ENCODE results near the gene ABLIM1.
"Not testable (repeated sequence)": the region's sequence is repeated elsewhere in the genome, so short reads cannot be mapped to it uniquely, and the experiment has no call there.

ABLIM1 gene

DNA sequence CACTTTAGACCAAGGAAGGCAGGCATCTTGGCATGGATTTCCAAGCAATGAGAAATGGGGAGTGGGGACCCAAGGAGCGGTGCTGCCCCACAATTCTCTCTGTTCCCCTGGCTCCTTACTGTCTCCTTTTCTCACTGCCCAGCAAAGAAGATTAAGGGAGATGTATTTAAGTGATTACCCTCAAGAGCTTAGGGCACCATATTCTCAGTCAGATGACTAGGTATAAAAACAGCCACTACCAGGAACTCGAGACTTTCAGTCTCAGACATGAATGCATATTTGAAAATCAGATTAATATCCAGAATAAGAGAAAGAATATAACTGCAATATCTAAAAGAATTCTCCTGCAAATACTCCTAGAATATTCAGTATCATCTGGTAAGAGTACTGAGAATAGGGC, at the start of gene ABLIM1:
TSS of gene ABLIM1 (minus strand) at position 101 of the 400 bp plus-strand sequence. CDS start at position 26, 75 bp downstream.
- DNase-seq: no peak

DNA sequence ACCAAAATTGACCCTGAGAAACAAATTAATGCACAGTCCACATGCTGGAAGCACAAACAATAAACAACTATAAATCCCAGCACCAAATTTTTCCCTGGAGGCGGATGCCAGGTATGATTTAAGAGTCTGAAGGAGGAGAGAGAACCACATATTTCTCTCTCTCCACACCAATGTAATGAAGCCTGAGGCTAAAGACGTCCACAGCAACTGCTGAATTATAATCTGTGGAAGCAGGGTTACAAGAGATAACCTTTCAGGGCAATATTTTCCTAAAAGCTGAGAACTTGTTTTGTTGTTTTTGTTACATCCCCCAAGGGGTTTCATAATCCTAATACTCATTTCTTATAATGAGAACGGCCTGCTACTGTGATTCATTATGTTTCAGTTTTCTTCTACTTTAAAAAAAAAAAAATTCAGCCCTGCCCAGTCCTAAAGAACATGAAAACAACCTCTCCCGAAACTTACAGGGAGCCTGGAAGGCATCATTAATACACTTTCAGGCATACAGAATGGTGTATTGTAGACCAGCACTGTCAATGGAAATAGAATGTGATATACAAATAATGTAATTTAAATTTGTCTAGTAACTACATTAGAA, 48.5 kb upstream of the ABLIM1 start:
- no peak for DNase-seq

- no peak for DNase-seq
Measured at GRCh38 chr10:114704679-114705078, 46.6 kb upstream of the ABLIM1 start.

GRCh38 chr10:114703377-114704107, 45.5 kb upstream of the ABLIM1 start:
- no peak for DNase-seq

DNA sequence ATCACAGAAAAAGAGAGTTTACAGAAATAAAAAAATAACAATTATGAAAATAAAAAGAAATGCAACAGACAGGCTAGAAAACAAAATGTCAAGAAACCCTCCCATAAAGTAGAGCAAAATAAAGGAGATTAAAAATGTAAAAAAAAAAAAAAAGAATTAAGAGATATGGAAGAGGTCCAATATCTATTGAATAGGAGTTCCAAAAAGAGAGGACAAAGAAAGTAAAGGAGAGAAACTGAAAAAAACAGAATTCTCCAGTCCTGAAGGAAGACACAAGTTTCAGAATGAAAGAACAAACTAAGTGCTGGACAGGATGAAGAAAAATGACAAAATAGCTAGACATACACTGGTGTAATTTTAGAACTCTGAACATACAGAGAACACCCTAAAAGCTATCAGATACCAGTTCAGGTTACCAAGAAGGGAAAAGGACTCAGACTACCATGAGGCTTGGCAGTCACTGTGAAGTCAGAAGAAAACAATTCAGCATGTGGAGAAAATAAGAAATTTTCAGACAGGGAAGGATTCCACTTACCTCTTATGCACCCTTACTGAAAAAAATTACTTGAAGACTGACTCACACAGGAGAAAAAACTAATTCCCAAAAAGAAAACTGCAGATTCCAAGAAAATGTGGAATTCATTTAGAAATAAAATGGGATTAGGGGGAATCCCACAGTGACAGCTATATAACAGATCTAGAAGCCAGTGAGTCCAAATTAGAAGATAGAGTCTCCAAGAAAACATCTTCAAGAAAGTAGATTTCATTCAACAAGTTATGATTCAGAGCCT, 40.4 kb upstream of the ABLIM1 start:
- DNase-seq: no peak

GRCh38 chr10:114697061-114697598, 39.1 kb upstream of the ABLIM1 start:
- DNase-seq: no peak

DNA sequence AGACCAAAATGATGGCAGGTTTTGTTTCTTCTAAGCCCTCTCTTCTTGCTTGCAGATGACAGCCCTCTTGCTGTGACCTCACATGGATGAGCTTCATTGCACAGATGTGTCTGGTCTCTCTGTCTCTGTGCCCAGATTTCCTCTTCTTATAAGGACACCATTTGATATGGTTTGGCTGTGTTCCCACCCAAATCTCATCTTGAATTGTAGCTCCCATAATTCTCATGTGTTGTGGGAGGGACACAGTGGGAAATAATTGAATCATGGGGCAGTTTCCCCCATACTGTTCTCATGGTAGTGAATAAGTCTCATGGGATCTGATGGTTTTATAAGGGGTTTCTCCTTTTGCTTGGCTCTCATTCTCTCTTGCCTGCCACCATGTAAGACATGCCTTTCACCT, 38.2 kb upstream of the ABLIM1 start:
- not testable (repeated sequence) for DNase-seq

DNA sequence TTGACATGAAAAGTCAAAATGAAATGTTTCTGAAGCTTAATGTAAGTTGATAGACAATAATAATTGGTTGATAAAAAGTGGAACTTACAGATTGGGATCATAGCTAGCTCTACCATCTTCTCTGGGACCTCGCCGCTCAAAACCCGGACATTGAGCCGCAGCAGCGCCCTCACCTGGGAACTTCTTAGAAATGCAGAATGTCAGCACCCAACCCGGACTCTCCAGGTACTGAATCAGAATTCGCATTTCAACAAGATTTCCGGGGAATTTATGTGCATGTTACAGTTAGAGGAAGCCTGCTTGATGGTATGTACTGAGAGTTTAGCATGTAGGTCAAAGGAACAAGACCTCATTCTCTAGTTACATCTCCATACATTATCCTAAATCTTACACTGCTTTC, 36.7 kb upstream of the ABLIM1 start:
- DNase-seq: peak; percentile 7 to 9

GRCh38 chr10:114694062-114694461, 36.0 kb upstream of the ABLIM1 start:
- DNase-seq: no peak

DNA sequence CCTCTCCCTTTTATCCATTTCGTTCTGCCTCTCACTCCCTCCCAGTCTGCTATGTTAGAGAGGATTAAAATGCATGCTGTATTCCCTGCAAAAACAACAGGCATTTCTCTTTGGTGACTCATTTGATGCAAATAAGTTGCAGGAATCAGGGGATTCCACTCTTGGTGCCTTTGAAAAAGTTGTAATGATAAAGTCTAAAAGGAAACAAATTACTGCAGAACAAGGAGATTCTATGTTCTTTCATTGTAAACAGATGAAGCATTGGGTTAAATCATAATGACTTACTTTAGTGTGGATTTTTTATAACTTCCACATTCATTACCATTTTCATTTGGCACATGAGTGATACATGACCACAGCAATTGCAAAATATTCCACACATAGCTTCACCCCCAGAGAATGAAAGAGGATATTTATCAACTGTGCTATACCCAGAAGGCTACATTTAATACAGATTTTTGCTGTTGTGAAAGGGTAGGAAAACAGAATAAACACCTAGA, 33.4 kb upstream of the ABLIM1 start:
- DNase-seq: no peak

DNA sequence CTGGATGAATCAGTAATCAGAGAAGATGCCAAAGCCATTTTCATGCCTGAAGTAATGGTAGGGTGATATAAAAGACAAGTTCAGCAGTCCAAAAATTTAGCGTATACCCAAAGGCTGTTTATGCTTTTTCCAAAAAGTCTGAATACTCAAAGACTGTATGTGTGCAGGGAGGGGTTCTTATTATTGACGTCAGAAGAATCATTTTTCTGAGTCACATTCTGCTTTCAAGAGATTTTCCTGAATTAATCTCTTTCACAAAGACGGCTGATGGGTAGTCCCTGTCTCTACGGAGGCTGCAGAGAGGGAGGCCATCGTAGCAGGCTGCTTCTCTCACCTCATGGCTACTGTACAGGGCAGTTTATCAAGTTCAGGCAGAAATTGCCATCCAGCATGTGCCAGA, 30.7 kb upstream of the ABLIM1 start:
- no peak for DNase-seq

DNA sequence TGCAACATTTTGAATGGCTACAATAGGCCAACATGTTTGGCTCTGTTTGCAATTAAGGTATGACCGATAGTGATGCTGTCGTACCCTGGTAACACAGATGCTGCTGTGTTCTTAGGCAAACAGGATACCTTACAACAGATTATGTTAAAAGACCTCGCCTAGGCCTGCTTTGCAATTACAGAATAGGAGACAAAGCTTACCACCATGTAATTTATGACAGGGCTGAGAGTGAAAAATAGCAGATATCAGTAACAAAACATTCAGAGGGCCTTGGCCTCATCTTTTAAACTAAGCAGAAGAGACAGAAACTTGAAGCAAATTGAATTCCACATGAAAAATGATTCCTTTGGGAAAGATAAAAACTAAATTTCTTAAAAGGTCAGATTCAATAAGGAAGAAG, 29.4 kb upstream of the ABLIM1 start:
- no peak for DNase-seq

DNA sequence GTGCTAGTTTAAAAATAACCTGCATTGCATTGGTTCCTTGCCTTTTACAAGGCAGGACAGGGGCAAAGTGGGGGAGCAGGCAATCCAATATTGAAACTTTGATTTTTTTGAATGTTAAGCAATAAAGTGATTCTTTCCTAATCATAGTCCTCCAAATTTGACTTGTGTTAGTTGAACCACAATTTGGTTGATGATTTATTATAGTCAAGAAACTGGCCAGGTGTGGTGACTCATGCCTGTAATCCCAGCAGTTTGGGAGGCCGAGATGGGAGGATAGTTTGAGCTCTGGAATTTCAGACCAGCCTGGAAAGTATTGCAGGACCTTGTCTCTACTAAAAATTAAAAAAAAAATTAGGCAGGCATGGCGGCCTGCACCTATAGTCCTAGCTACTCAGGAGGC, 27.9 kb upstream of the ABLIM1 start:
- no peak for DNase-seq

DNA sequence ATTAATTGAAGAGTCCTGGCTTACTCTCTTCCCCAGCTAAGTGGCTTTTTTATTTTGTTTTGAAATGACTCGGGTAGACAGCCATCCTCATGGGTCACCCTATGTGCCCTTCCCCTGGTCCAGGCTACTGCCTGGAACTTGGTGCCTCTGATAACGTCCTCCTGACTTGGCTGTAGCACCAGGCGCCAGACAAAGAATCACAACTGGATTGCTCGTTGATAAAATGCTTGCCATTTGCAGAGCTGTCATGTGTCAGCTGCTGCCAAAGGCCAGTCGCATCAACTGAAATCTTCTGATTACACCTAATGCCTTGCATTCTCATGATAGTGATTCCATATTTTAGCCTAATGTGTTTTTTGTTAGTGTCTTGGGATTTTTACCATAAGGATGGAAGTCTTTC, 27.4 kb upstream of the ABLIM1 start:
- DNase-seq: no peak

DNA sequence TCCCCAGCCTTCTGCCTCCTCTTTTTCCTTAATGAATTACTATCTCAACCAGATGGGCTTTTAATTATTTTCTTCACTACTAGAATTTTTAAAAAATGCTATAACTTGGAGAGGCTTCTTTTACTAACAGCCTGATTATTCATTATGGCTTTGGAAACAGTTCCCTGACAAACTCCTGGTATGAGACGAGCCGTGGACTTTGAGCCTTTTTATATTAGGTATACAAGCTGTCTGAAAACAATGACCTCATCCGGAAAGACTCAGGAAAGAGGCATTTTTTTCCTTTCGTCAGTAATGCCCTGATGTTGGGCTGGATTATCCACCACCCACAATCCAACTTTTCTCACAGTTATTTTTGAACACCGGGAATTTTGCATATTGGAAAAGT, 26.7 kb upstream of the ABLIM1 start:
- DNase-seq: no peak

DNA sequence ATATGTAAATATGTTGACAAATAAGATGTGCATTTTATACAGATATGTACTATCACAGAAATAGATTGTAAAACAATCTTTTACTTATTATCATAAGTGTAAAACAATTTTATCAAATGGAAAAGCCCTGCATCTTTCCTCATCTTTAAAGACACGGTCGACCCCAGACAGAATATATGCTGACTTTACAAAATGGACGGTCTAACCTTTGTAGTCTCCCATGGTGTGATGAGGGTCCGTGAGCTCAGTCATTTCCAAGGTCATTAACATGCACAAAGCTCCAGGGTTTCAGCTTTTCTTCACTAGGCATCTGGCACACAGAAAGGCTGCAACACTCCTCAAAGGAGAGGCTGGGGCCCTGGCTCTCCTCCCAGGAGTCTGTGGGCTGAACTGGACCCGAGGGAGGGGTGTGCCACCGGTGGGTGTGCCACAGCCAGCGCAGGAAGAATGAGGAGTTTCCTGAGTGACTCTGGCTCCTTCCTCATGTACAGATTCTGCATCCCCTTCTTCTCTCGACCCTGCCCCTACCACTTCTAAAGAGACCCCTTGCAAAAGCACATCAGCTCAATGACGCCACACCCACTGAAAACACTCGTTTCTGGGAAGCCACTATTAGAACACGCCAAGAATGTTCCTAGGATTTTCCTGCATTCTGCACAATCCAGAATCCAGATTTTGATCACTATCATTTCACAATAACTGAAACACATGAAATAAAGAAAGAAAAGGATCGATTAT, 26.2 kb upstream of the ABLIM1 start:
- no peak for DNase-seq

DNA sequence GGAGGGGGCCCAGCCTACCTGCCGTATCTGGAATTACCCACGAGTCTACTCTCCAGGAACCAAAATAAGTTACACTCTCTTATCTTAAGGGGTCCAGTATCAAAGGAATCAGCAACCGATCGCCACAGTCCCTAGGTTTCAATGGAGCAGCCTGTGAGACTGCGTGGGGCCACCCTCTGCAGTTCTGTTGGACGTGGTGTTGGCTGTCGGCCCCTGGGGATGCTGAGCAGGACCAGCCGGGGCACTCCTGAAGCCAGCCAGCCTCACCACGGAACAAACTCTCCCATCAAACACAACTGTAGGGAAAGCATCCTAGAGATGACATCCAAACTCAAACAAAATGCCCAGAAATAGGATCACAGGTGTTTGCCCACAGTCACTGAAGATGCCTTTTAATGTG, 25.5 kb upstream of the ABLIM1 start:
- no peak for DNase-seq

DNA sequence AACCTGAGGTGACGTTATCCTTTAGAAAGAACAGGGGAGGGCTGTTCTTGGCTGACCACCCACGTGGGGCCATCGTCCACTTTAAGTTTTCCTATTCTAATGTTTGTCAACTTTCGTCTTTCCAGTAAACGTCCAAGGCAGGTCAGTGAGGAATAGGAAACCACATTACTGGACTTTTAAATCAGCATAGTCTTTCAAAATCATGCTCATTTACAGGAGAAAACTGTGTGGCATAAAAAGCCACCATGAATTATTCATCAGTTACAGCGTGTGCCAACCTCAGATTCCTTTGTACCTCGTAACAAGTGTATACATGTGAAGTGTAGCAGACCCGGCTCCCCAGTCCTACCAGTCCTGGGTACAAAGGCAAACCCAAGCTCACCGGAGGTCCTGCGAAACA, 25.1 kb upstream of the ABLIM1 start:
- no peak for DNase-seq

GRCh38 chr10:114682532-114682931, 24.5 kb upstream of the ABLIM1 start:
- no peak for DNase-seq

- DNase-seq: no peak
Measured at GRCh38 chr10:114682121-114682520, 24.0 kb upstream of the ABLIM1 start.

DNA sequence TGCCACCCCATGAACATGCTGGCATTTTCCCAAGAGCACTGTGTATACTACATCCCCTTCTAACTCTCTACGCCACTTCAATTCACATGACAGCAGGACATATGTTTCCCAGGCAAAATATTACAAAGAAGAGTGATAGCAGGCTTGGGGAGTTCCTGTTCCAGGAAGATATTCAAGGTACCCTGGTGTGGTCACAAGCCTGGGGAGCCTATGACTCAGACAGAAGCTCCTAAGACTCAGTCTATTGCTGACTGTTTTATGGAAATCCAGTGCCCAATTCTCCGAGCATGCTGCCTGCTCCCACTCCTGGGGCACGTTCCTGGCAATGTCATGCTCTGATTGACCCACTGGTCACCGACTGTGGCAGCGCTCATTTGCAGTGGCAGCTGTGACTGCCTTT, 23.5 kb upstream of the ABLIM1 start:
- DNase-seq: no peak

- no peak for DNase-seq
Measured at GRCh38 chr10:114680543-114681117, 22.6 kb upstream of the ABLIM1 start.

DNA sequence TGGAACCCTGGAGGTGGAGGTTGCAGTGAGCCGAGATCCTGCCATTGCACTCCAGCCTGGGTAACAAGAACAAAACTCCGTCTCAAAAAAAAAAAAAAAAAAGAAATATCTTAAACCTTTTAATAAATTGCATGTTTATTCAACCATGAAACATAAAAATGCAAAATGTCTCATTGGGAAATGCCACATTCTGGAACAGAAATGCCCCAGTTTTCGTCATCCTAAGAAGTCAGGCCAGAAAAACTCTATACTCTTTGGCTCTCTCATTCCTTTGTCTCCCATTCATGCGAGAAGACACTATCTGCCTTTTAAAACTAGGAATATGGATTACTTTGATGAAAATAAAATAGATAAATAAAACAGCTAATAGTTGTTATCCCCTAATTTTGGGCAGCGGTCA, 21.5 kb upstream of the ABLIM1 start:
- no peak for DNase-seq

Measured in activated CD4-positive, alpha-beta T cell treated with anti-CD3 and anti-CD28 coated beads, Interleukin-2, amount 50 U/mL, for 4 hours (primary cell).